Measurements from ENCODE around the gene SUB1. TPM values are rescaled to one million over a fixed set of nuclear protein-coding genes. Genes with fewer than 3 reads are reported as not detected.

Gene SUB1
- total RNA-seq, 1 donor from 2014 or later, result 260 TPM

DNA sequence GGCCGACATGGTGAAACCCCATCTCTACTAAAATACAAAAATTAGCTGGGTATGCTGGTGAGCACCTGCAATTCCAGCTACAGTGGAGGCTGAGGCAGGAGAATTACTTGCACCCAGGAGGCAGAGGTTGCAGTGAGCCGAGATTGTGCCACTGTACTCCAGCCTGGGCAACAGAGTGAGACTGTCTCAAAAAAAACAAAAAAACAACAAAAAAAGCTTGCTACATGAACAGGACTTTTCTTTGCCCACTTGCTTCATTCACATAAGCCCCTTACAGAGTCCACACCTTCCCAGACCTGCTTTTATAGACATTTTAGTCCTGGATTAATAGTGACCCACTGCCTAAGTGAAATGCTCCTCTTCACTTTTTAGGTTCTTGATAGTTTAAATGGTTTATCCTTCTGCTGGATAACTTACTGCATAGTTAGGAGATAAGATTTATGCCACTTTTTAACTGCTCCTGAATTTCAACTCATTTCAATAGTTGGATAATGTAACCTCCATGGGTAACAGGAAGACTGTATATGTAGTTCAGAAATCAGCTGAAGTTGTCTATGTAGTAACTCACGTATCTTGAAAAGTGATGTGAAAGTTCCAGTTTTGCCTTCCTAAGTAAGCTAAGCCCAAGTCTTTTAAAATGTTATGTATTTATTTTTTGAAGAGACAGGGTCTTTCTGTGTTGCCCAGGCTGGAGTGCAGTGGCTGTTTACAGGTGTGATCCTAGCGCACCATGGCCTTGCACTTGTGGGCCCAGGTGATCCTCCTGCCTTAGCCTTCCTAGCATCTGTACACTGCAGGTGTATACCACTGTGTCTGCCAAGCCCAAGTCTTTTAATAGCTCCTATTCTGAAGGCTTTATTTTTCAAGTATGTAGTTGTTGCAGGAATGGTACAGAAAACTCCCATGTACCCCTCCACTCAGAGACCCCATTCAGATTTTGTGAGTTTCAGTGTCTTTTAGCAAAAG is 19.7 kb downstream of the SUB1 start:
- TF ChIP-seq, protein P1, sequence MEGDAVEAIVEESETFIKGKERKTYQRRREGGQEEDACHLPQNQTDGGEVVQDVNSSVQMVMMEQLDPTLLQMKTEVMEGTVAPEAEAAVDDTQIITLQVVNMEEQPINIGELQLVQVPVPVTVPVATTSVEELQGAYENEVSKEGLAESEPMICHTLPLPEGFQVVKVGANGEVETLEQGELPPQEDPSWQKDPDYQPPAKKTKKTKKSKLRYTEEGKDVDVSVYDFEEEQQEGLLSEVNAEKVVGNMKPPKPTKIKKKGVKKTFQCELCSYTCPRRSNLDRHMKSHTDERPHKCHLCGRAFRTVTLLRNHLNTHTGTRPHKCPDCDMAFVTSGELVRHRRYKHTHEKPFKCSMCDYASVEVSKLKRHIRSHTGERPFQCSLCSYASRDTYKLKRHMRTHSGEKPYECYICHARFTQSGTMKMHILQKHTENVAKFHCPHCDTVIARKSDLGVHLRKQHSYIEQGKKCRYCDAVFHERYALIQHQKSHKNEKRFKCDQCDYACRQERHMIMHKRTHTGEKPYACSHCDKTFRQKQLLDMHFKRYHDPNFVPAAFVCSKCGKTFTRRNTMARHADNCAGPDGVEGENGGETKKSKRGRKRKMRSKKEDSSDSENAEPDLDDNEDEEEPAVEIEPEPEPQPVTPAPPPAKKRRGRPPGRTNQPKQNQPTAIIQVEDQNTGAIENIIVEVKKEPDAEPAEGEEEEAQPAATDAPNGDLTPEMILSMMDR (conservative IDR thresholded peaks at IDR 0.05), result no peak
- H3K4me3 Mint-ChIP-seq, result no peak overlapping the region
- no peak overlapping the region for H3K27ac Mint-ChIP-seq (ENCODE audit: unreplicated experiment)
- peaks cover 16% of the 10 kb centered on the region for H3K36me3 Mint-ChIP-seq (ENCODE audit: low read depth)
- no peaks in the 10 kb centered on the region for H3K4me1 Mint-ChIP-seq
- no peaks in the 10 kb centered on the region for H3K27me3 Mint-ChIP-seq (ENCODE audit: low read depth)
- DNase-seq (ENCODE audit: low read depth, low spot score), result no peak
- no peaks in the 10 kb centered on the region for H3K9me3 Mint-ChIP-seq

DNA sequence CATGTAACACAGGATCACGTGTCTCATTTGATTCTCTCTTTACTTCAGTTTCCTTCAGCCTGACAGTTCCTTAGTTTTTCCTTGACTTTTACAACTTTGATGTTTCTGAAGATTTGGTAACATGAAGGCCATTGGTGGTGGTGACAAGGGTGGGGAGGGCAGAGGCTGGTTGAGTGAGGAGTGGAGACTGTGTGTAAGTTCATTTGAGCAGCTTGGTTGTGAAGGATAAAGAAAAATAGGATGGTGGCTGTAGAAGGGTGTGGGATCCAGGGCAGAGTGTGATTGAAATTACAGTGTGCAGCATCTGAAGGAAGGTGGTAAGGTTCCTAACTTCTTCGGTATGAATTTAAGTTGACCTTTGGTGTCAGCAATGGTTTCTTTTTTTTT is 20.4 kb downstream of the SUB1 start:
- H3K27me3 Mint-ChIP-seq (ENCODE audit: low read depth), result no peaks in the 10 kb centered on the region
- H3K4me3 Mint-ChIP-seq, result no peak overlapping the region
- TF ChIP-seq, protein P1 (conservative IDR thresholded peaks at IDR 0.05), result no peak
- DNase-seq (ENCODE audit: low read depth, low spot score), result no peak
- no peak overlapping the region for H3K27ac Mint-ChIP-seq (ENCODE audit: unreplicated experiment)
- H3K9me3 Mint-ChIP-seq, result no peaks in the 10 kb centered on the region
- no peaks in the 10 kb centered on the region for H3K4me1 Mint-ChIP-seq
- H3K36me3 Mint-ChIP-seq (ENCODE audit: low read depth), result peaks cover 16% of the 10 kb centered on the region

DNA sequence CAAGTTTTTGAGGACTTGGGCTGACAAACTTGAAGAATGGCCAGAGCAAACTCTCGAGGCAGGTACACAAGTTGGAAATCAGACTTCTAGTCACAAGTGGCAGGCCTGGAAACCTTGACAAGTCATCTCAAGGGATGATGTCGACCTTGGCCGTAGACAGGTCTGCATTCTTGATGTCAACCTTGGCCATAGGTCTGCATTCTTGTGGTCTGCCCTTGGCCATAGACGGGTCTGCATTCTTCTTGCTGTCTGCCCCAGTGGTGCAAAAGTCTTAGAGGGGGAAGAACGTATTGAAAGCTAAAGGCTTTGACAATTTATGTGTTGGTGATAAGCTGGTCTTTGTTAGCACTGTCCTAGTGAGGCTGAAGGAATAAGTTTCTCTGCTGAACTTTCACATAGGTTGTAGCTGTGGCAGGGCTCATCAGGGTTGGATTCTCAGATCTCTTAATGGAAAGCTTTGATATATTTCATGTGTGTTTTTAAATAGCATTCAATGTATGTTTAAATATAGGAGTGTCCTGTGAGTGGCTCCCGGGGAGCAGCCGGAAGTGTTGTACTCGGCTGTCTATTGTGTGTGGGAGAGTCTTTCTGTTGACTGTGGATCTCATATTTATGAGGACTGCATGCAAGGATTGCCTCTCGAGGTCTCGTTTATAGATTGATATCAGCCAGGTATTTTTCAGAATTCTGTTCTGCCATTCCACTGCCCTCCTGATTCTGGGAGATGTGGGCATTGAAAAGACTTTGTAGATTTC is 27.0 kb downstream of the SUB1 start:
- Mint-ChIP-seq H3K27ac (ENCODE audit: unreplicated experiment) (no peak overlapping the region), H3K4me3 (no peak overlapping the region), H3K36me3 (ENCODE audit: low read depth) (peaks cover 9% of the 10 kb centered on the region), H3K9me3 (no peaks in the 10 kb centered on the region), H3K4me1 (no peaks in the 10 kb centered on the region), H3K27me3 (ENCODE audit: low read depth) (no peaks in the 10 kb centered on the region)
- DNase-seq (ENCODE audit: low read depth, low spot score), result no peak
- TF ChIP-seq, protein P1 (conservative IDR thresholded peaks at IDR 0.05), result no peak

DNA sequence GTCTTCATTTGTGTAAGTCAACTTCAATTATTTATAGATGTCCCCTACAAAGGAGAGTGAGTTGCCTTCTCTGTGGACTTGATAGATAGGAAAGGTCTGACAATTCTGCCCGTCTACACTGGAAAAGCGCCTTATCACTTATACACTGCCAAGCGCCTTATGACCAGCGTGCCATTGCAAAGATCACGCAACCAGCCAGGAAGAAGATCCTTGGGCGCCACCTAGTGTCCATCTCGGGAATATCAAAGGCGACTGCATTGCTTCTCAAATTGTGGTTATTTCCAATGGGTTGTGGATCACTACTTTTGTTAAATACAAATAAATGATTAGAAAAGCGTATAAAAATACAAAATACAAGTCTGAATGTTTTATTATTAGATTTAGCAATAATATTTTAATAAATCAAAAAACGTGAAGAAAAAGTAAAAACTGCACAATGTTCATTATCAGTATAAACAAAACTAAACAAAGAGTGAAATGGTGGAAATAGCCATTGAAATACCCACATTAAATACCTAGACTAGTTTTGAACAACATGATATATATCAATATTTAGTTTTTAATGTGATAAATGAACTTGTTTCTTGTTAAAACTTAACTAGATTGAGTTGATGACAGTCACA is 27.8 kb downstream of the SUB1 start:
- Mint-ChIP-seq H3K27me3 (ENCODE audit: low read depth) (no peaks in the 10 kb centered on the region), H3K9me3 (no peaks in the 10 kb centered on the region), H3K36me3 (ENCODE audit: low read depth) (peaks cover 6% of the 10 kb centered on the region), H3K4me3 (no peak overlapping the region), H3K4me1 (no peaks in the 10 kb centered on the region), H3K27ac (ENCODE audit: unreplicated experiment) (no peak overlapping the region)
- TF ChIP-seq, protein P1 (conservative IDR thresholded peaks at IDR 0.05), result peak; percentile 90
- DNase-seq (ENCODE audit: low read depth, low spot score), result peak; percentile 93

DNA sequence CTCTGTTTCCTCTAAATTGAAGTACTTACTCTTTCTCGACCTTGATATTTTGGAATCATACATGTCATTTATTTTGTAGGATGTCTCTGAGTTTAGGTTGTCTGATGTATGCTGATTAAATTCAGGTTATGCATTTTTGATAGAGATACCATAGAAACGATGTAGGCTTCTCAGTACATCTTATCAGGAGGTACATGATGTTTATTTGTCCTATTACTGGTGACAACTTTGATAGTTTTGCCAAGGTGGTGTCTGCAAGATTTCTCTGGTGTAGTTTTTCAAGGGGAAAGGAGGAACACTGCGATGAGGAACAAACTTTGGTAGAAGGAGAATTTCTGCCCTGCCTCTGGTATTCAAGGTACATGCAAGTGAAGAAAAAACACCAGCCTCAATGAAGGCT is 29.9 kb downstream of the SUB1 start:
- Mint-ChIP-seq H3K9me3 (no peaks in the 10 kb centered on the region), H3K27ac (ENCODE audit: unreplicated experiment) (no peak overlapping the region), H3K4me1 (no peaks in the 10 kb centered on the region), H3K4me3 (no peak overlapping the region), H3K36me3 (ENCODE audit: low read depth) (no peaks in the 10 kb centered on the region), H3K27me3 (ENCODE audit: low read depth) (no peaks in the 10 kb centered on the region)
- no peak for DNase-seq (ENCODE audit: low read depth, low spot score)
- TF ChIP-seq, protein P1 (conservative IDR thresholded peaks at IDR 0.05), result no peak

Measured in neural crest cell (in vitro differentiated cells).